LNCaP clone FGC (cell line): ENCODE data around the gene ZHX3.

ENCODE experiments used
- DNase-seq: peaks from one replicate; pipeline ENCODE4 v3.0.0-alpha.2; 2011; ENCODE audit warnings: low read depth
- H3K4me3 ChIP-seq: 2 replicates; pipeline ENCODE4 v1.5.1; 2011; ENCODE audit warnings: mild to moderate bottlenecking, low read depth, low read length, control low read depth
- TF ChIP-seq, protein P1 (sequence below): IDR thresholded peaks from 2 replicates; pipeline ENCODE4 v1.5.1; 2012; ENCODE audit warnings: mild to moderate bottlenecking; ENCODE audit not compliant: control insufficient read depth, insufficient read depth; ENCODE audit errors: extremely low read depth

The ZHX3 gene

DNA sequence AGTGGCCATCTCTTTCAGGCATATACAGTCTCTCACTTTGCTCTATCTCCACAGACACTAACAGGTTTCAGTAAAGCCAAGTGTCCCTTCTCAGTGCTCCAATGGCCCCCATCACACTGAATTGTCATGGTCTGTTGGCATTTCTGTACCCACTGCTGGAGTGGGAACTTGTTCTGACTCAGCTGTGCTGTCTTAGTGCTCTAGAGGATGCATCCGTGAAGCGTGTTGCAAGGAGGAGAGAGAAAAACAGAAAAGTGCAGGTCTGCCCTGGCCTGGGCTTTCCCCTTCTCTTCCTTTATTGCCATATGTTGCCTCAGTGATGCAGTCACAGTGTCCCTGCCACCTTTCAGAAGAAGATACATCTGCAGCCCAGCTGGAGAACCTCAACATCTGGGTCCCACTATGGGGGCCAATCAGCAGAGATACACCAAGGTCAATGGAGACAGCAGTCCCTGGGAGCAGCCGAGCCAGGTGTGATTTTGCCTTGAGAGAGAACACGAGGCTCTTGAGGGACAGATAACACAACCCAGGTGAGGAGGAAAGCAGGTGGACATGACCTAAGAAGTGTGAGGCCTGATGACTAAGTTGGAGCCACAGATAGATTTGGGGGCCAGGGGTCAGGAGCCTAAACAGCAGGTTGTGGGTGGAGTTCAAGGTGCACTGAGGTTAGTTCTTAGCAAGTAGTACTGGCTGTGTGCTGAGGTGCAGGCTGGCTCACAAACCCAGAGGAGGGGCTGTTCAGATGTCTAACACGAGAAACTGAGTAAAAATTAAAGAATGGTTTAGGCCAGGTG lies 185.7 kb downstream of the ZHX3 start:
- DNase-seq, result no peak
- TF ChIP-seq, protein P1, sequence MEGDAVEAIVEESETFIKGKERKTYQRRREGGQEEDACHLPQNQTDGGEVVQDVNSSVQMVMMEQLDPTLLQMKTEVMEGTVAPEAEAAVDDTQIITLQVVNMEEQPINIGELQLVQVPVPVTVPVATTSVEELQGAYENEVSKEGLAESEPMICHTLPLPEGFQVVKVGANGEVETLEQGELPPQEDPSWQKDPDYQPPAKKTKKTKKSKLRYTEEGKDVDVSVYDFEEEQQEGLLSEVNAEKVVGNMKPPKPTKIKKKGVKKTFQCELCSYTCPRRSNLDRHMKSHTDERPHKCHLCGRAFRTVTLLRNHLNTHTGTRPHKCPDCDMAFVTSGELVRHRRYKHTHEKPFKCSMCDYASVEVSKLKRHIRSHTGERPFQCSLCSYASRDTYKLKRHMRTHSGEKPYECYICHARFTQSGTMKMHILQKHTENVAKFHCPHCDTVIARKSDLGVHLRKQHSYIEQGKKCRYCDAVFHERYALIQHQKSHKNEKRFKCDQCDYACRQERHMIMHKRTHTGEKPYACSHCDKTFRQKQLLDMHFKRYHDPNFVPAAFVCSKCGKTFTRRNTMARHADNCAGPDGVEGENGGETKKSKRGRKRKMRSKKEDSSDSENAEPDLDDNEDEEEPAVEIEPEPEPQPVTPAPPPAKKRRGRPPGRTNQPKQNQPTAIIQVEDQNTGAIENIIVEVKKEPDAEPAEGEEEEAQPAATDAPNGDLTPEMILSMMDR, result no peak
- no peak overlapping the region for H3K4me3 ChIP-seq
